Lower leg skin (tissue), 4 donors: ENCODE measurements around the gene SAMD10. TPM values are rescaled to one million over a fixed set of nuclear protein-coding genes. Genes with fewer than 3 reads are reported as not detected.
A peak's percentile ranks its signal among the peaks of the same experiment; 100 is the strongest.
"Not testable (repeated sequence)": the region's sequence is repeated elsewhere in the genome, so short reads cannot be mapped to it uniquely, and the experiment has no call there.

Experiments used
- DNase-seq, 2 donors: peaks; one replicate each; pipeline ENCODE4 v3.0.0-alpha.2; 2019; ENCODE audit warnings: low spot score in 2 of 2
- H3K4me3 ChIP-seq: fragments of 200-600 bp; sonication (generic); 2 replicates; pipeline ENCODE4 v1.5.1; 2017; ENCODE audit warnings: mild to moderate bottlenecking, low read depth; ENCODE audit not compliant: poor library complexity, severe bottlenecking
- POLR2A ChIP-seq, 2 donors: fragments of 450-650 bp; IDR thresholded peaks; one replicate each; pipeline ENCODE4 v1.6.1; 2016 to 2017; ENCODE audit warnings: antibody characterized with exemption in 2 of 2, mild to moderate bottlenecking in 1 of 2, moderate library complexity in 1 of 2
- WGBS, 2 donors: methylation state at CpG; one replicate each; pipeline ENCODE4 v1.1.5; 2018; 5-methylcytosine and 5-hydroxymethylcytosine counted together
- intact Hi-C: fragments of 100-400 bp; cut with DNase I; formaldehyde crosslinking; loops from one replicate; pipeline ENCODE4 v1.15.0; 2023; ENCODE audit warnings: low total_unique reads
- total RNA-seq, 4 donors: library from RNA; depleted of rRNA; stranded (reverse); fragments of >200 nt; gene quantifications; one replicate each; pipeline ENCODE4 v1.1.0, GENCODE V29; 2016
- TF ChIP-seq, protein P1 (sequence below), 3 donors: fragments of 450-650 bp; IDR thresholded peaks; one replicate each; pipeline ENCODE4 v1.5.1; 2016; ENCODE audit warnings: antibody characterized with exemption in 3 of 3, mild to moderate bottlenecking in 3 of 3, moderate library complexity in 2 of 3

SAMD10 gene
- total RNA-seq, 4 donors from 2014 or later = 8.1 to 11.3 (median 10.6) TPM

DNA sequence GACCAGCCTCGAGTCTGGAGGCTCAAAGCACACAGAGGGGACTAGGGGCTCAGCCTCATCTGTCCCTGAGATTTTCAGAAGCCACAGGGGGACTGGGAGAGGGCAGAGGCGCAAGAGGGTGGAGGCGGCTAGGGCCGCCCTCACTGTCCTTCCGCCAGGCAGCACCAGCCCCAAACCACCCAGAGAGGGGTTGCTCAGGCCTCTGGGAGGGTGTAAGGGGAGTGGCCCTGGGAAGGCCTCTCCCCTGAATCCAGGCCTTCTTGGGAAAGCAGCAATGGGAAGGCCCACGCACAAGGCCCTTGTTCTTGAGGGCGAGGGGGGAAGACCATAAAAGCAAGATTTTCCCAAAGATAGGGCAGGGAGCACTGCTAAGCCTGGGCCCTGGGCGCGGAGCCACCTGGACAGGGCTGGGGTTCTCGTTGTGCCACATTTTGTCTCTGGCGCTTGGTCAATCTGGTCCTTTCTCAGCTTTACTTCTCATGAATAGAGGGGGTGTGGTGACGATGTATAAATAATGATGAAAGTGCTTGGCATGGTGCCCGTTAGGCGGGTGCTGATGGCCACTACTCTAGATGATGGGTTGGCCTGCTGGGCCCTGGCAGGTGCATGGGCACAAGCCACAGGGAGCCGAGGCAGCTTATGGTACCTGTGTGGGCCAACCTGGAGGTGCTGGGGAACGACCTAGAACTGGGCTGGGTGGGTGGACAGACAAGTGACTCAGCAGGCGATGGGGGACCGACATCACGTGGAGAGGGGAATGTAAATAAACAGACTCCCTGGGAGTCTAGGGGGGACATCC lies 4.8 kb downstream of the SAMD10 start:
- WGBS, 2 donors = 66 to 74% methylated on average over 19 of the region's 19 CpGs

DNA sequence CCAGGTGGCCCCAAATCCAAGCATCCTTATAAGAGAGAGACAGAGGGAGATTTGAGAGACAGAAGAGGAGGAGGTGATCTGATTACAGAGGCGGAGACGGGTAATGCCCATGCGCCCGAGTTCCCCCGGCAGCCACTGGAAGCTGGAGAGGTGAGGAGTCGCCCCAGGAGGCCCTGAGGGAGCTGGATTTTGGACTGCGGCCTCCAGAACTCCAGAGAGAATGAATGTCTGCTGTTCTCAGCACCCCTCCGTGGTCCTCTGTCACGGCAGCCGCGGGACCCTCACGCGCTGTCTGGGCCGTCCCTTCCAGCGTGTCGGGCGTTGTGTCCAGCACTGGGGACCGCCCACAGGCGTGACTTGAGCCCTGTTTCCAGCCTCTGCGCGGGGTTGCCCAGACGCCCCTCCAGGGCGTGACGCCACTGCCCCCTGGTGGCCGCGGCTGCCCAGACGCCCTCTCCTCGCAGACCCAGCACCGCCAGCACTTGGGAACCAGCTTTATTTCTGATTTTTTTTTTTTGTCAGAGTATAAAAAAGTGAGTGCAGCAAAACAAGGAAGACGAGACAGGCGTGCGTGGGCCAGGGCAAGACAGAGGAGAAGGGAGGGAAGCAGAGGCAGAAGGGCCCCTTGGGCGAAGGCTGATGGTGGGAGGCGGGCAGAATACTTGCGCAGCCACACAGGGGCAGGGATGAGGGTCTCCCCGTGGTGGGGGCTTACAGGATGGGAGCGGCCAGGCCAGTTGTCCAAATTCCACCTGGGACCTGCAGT lies 5.6 kb downstream of the SAMD10 start:
- DNase-seq = peak; percentile 79 to 97
- 9 to 11% methylated on average over 36 to 37 of the region's 37 CpGs for WGBS, 2 donors
- intact Hi-C loops = loop anchor here (5.0 to 10.0 kb wide), 2 partner anchors 189 to 432 kb away; no protein-coding TSS in a partner anchor
- no peak overlapping the region for H3K4me3 ChIP-seq
- TF ChIP-seq, protein P1, sequence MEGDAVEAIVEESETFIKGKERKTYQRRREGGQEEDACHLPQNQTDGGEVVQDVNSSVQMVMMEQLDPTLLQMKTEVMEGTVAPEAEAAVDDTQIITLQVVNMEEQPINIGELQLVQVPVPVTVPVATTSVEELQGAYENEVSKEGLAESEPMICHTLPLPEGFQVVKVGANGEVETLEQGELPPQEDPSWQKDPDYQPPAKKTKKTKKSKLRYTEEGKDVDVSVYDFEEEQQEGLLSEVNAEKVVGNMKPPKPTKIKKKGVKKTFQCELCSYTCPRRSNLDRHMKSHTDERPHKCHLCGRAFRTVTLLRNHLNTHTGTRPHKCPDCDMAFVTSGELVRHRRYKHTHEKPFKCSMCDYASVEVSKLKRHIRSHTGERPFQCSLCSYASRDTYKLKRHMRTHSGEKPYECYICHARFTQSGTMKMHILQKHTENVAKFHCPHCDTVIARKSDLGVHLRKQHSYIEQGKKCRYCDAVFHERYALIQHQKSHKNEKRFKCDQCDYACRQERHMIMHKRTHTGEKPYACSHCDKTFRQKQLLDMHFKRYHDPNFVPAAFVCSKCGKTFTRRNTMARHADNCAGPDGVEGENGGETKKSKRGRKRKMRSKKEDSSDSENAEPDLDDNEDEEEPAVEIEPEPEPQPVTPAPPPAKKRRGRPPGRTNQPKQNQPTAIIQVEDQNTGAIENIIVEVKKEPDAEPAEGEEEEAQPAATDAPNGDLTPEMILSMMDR (IDR thresholded peaks at IDR 0.05) = peak in 1 of 3 donors; percentile 74
- no peak for TF ChIP-seq POLR2A (IDR thresholded peaks at IDR 0.05)

More for the DNA sequence above, 4.8 kb downstream of the SAMD10 start:
- peak in 1 of 2 donors; percentile 86 for DNase-seq
- TF ChIP-seq, protein P1 (IDR thresholded peaks at IDR 0.05) = no peak
- TF ChIP-seq POLR2A (IDR thresholded peaks at IDR 0.05) = no peak
- H3K4me3 ChIP-seq = no peak overlapping the region
- intact Hi-C loops = loop anchor here (5.0 to 10.0 kb wide), 2 partner anchors 190 to 432 kb away; no protein-coding TSS in a partner anchor

DNA sequence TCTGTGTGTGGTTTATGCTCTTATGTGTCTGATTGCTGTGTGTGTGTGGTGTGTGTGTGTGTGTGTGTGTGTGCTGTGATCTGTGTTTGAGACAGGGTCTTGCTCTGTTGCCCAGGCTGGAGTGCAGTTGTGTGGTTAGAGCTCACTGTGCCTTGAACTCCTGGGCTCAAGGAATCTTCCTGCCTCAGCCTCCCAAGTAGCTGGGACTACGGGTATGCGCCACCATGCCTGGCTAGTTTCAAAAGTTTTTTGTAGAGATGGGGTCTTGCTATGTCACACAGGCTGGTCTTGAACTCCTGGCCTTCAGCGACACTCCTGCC lies 6.3 kb downstream of the SAMD10 start:
- no peak for TF ChIP-seq POLR2A (IDR thresholded peaks at IDR 0.05)
- TF ChIP-seq, protein P1 (IDR thresholded peaks at IDR 0.05) = no peak
- DNase-seq = no peak
- intact Hi-C loops = loop anchor here (5.0 to 10.0 kb wide), 2 partner anchors 188 to 431 kb away; no protein-coding TSS in a partner anchor
- 86 to 96% methylated on average over 3 of the region's 3 CpGs for WGBS, 2 donors
- H3K4me3 ChIP-seq = no peak overlapping the region

DNA sequence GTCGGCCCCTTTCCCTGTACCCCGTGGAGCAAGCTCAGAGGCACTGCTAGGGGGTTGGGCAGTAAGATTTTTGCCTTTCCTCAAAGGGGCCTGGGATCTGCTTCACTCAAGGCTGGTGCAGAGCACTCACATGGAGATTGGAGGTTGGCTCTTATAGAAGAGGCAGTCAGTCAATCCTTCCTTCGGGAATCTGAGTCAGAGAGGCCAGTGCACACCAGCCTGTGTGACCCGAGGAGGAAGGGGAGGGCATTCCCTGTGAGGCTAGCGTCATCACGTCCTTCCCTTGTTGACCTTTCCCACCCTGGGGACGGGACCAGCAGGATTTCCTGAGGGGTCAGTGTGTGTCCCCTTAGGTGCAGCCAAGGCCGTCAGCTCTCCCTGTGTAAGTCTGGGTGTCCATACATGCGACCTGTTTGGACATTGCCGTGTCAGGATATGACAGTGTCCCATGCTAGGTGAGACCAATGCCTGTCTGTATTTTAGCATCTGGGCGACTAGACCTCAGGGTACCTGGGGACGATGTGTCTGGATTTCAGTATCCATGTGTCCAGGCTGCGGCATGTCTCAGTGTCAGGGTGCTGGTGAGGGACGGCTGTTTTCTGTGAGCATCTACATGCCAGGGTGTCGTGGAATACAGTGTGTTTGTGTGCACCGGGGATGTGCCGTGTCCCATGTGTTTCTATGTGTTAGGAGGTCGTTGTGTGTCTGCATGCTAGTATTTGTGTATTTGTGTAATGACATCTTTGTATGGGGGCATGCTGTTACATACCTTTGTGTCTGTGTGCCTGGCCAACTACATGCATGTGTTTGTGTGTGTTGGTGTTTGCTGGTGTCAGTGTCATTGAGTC lies 6.9 kb downstream of the SAMD10 start:
- 77 to 82% methylated on average over 18 of the region's 18 CpGs for WGBS, 2 donors
- peak in 1 of 2 donors; percentile 89 for DNase-seq
- H3K4me3 ChIP-seq = no peak overlapping the region
- intact Hi-C loops = loop anchor here (5.0 to 10.0 kb wide), 2 partner anchors 188 to 430 kb away; no protein-coding TSS in a partner anchor
- TF ChIP-seq, protein P1 (IDR thresholded peaks at IDR 0.05) = no peak
- TF ChIP-seq POLR2A (IDR thresholded peaks at IDR 0.05) = no peak

DNA sequence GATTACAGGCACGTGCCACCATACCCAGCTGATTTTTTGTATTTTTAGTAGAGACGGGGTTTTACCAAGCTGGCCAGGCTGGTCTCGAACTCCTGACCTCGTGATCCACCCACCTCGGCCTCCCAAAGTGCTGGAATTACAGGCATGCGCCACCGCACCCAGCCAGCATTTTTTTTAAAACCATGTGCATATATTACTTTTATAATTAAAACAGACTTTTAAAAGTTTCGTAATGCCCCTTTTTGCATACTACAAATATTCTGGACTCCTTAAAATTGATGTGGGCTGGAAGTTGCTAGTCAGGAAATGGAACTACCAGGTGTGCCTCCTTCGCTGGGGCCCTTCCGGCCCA lies 7.5 kb downstream of the SAMD10 start:
- not testable (repeated sequence) for DNase-seq, H3K4me3 ChIP-seq
- intact Hi-C loops = loop anchor here (5.0 to 10.0 kb wide), 2 partner anchors 187 to 430 kb away; no protein-coding TSS in a partner anchor
- 78 to 91% methylated on average over 10 of the region's 10 CpGs for WGBS, 2 donors
